ENCODE results near the gene MRPL40.
"Not testable (repeated sequence)": the region's sequence is repeated elsewhere in the genome, so short reads cannot be mapped to it uniquely, and the experiment has no call there.

MRPL40 gene

GRCh38 chr22:19407649-19408606 lies 24.4 kb upstream of the MRPL40 start:
- peak; percentile 23 for DNase-seq (ENCODE audit: low read depth)

DNA sequence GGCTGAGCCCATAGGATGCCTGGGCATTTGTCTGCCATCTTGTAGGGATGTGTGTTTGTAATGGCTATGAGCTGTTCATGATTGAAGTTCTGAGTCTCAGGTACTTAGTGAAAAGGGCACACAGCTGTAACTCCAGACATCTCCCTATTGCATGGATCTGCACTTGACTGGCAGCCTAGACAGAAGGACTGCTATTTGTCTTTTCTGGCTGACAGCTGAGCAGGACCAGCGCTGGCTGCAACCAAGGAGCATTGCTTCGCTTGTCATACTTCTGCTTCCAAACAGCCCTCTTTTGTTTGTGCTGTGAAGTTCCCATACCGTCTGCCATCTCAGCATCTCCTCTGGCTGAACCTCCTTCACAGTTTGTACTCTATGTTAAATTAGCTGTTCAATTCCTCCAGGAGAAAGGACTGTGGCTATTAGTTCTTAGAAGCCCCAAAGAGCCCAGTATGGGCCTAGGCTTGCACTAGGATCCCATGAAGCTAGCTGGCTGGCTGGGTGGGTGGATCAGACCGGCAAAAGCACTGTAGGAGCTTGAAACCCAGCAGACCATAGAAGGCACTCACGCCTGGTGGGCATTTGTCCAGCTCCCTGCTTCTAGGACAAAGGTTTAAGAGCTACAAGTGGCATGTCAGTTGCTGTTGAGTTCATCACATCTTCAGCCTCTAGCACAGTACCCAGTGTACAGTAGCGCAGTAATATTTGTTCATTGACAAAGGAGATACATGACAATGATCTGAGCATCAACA lies 21.2 kb upstream of the MRPL40 start:
- DNase-seq (ENCODE audit: low read depth), result no peak

- no peak for DNase-seq (ENCODE audit: low read depth)
Observed at GRCh38 chr22:19411690-19412045, 20.7 kb upstream of the MRPL40 start.

DNA sequence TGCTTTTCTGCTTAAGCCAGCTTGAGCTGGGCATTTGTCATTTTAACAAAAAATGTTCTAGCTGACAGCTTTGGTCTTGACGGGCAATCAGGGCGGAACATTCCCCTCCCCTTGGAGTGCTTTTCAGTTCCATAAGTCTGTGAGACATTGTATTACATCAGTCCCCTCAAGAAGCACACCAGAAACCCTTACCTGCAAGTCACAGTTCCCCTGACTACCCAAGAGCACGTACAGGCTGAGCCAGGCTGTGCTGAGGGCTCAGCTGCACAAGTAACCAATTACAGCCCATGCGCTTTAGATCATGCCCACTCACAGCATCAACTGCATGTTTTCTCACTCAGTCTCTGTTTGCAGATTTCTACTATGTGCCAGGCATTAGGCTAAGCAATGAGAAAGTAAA lies 19.9 kb upstream of the MRPL40 start:
- no peak for DNase-seq (ENCODE audit: low read depth)

DNA sequence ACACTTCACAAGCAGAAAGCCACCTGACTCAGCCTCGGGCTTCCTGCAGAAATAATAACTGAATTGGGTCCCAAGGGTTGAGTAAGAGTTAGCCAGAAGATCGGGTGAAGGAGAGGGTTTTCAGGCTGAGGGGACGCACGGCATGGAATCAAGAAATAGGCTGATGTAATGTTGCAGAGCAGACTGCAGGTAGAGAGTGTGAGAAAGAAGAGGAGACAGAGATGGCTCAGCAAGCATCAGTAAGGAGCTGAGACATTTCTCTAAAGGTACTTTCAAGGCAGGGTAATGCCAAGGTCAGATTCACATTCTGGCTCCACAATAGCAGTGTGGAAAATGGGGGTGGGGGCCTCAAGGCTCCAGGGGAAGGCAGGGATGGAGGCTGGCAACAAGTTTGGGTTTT lies 19.4 kb upstream of the MRPL40 start:
- DNase-seq (ENCODE audit: low read depth), result no peak

GRCh38 chr22:19419086-19419463 lies 13.3 kb upstream of the MRPL40 start:
- DNase-seq (ENCODE audit: low read depth), result no peak

GRCh38 chr22:19419464-19420178 lies 12.7 kb upstream of the MRPL40 start:
- DNase-seq (ENCODE audit: low read depth), result no peak

DNA sequence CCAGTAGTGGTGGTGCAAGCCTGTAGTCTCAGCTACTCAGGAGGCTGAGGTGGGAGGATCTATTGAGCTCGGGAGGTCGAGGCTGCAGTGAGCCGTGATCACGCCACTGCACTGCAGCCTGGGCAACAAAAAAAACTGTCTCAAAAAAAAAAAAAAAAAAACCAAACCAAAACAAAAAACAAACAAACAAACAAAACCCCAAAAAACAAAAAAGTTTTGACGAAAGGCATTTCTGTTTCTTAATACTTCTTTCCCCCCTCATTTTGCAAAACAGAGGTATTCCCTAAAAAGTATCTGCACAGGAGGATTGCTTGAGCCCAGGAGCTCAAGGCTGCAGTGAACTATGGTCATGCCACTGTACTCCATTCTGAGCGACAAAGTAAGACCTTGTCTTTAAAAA lies 12.0 kb upstream of the MRPL40 start:
- DNase-seq (ENCODE audit: low read depth), result no peak

GRCh38 chr22:19422440-19423301 lies 9.7 kb upstream of the MRPL40 start:
- DNase-seq (ENCODE audit: low read depth), result peak; percentile 43

DNA sequence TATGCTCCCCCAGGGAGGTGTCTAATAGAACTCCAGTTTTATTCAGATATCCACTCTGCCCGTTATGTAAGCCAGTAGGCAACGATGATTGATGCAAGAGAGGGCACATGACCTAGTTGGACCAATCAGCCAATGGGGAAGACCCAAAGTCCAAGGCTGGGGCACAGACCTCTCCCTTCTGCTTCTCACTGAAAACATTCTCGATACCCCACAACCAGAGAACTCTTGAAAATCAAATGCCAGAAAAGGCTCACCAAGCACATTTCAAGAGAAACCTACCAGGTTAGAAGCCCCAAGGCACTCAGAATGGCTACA lies 8.2 kb upstream of the MRPL40 start:
- DNase-seq (ENCODE audit: low read depth), result no peak

DNA sequence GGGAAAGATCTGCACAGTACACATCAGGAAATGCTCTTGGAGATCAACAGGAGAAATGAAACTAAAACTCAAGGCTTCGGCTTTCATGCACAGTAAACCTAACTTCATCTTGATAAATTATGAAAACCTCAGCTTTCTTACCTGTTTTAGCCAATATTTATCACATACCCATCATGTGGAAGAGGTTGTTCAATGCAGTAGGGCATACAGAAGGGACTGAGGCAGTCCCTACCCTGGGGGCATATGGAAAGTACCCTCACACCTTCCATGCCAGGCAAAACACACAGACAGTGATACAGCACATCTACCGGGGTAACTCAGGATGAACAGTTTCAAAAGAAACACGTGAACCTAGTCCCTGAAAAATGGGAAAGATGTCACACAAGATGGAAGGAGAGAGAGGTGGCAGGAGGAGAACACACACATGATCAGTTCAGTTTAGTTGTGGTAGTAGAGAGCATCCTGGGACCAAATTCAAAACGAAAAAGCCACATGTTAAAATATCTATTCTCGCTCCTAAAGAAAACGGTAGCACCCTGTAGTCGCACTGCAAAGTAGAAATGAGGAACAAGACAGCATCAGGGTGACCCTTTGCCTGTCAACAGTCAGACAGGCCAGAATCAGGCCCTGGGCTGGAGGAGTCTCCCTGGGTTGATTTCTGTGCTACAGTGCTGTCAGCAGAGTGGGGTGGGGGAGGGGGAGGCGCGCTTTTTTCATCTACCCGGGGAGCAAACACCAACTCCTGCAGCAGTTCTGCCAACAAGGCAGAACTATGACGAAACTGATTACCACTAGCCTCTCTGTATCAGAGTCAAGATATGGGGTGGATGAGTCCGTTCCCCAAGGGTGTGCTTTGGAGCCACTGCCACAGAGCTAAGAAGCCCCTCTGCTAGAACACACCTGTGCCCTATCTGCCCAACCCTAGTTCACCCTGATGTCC lies 2.1 kb upstream of the MRPL40 start:
- DNase-seq (ENCODE audit: low read depth), result peak; percentile 69

- peak; percentile 46 for DNase-seq (ENCODE audit: low read depth)
Observed at GRCh38 chr22:19430890-19431541, 1.3 kb upstream of the MRPL40 start.

DNA sequence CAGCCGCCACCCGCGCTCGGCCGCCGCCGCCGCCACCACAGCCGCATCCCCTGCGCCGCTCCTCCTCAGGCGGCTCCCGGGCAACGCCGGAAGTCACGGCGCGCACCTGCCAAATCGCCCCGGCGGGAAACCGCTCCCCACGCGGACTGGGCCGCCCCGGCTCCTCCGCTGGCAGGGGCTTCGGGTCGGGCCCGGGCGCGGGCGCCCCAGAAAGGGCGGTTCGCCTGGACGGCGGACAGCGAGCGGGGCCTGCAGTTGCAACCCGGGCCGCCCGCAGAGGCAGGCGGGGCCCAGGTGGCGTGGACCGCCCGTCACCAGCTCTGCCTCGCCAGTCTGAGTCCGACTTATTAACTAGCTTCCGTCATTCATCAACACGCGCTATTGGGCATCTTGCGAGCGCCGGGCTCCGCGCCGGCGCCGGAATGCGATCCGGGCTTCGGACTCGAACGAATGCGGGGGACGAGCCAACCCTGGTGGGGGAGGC lies 654 bp upstream of the MRPL40 start, which contains the start of gene HIRA:
Gene HIRA (minus strand): TSS at position 85 of the 484 bp plus-strand sequence. CDS start 257 bp downstream, outside the sequence.
- peak; percentile 75 for DNase-seq (ENCODE audit: low read depth)

DNA sequence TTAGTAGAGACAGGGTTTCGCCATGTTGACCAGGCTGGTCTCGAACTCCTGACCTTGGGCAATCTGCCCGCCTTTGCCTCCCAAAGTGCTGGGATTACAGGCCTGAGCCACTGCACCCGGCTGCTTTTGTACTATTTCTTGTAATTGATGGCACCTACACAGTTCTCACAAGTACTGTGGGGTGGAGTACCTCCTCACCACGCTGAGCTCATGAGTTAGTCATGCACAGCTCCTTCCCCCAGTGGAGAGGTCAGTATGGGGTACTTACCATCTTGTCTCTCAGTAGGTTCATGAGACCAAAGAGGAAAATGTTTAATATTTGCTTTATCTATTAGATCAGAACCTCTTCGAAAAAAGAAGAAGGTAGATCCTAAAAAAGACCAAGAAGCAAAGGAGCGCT lies 2.1 kb downstream of the MRPL40 start:
- no peak for DNase-seq (ENCODE audit: low read depth)

GRCh38 chr22:19434829-19435580 lies 2.7 kb downstream of the MRPL40 start:
- DNase-seq (ENCODE audit: low read depth), result no peak

- not testable (repeated sequence) for DNase-seq (ENCODE audit: low read depth)
Observed at GRCh38 chr22:19436444-19437161, 4.3 kb downstream of the MRPL40 start.

DNA sequence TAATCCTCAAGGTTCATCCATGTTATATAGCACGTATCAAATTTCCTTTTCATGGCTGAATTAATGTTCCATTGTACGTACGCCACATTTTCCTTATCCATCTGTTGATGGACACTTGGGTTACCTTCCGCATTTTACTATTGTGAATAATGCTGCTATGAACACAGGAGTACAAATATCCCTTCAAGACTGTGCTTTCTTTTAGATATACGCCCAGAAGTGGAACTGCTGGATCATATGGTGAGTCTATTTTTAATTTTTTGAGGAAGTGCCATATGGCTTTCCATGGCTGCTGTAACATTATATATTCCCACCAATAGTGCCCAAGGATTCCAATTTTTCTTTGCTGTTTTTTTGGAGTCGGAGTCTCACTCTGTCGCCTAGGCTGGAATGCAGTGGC lies 6.0 kb downstream of the MRPL40 start:
- no peak for DNase-seq (ENCODE audit: low read depth)

GRCh38 chr22:19440411-19441195 lies 8.3 kb downstream of the MRPL40 start:
- no peak for DNase-seq (ENCODE audit: low read depth)
